HEK293 (cell line): ENCODE results near the gene VAV2.

ENCODE experiments used
- CTCF ChIP-seq: fragments of 450-650 bp; formaldehyde crosslinking; IDR thresholded peaks from 2 replicates; pipeline ENCODE4 v1.5.1; 2016; ENCODE audit warnings: missing biosample characterization, missing genetic modification characterization
- KLF16 ChIP-seq: fragments of 450-650 bp; formaldehyde crosslinking; IDR thresholded peaks from 2 replicates; pipeline ENCODE4 v1.5.1; 2017; ENCODE audit warnings: missing biosample characterization, missing genetic modification characterization
- SP2 ChIP-seq: fragments of 450-650 bp; formaldehyde crosslinking; IDR thresholded peaks from 2 replicates; pipeline ENCODE4 v1.5.1; 2016; ENCODE audit warnings: missing biosample characterization, missing genetic modification characterization
- ZNF175 ChIP-seq: fragments of 450-650 bp; formaldehyde crosslinking; IDR thresholded peaks from 2 replicates; pipeline ENCODE4 v1.5.1; 2016; ENCODE audit warnings: missing biosample characterization, missing genetic modification characterization
- ZNF184 ChIP-seq: fragments of 450-650 bp; IDR thresholded peaks from 2 replicates; pipeline ENCODE4 v1.5.1; 2018; ENCODE audit warnings: missing biosample characterization, mild to moderate bottlenecking, missing genetic modification characterization
- ZNF280D ChIP-seq: fragments of 450-650 bp; formaldehyde crosslinking; IDR thresholded peaks from 2 replicates; pipeline ENCODE4 v1.5.1; 2016; ENCODE audit warnings: missing biosample characterization, missing genetic modification characterization
- ZNF311 ChIP-seq: fragments of 450-650 bp; formaldehyde crosslinking; IDR thresholded peaks from 2 replicates; pipeline ENCODE4 v1.5.1; 2017; ENCODE audit warnings: missing biosample characterization, missing genetic modification characterization, borderline replicate concordance
- ZNF416 ChIP-seq: fragments of 450-650 bp; formaldehyde crosslinking; IDR thresholded peaks from 2 replicates; pipeline ENCODE4 v1.5.1; 2016; ENCODE audit warnings: missing biosample characterization, missing genetic modification characterization
- ZNF580 ChIP-seq: fragments of 450-650 bp; formaldehyde crosslinking; IDR thresholded peaks from 2 replicates; pipeline ENCODE4 v1.5.1; 2016; ENCODE audit warnings: missing biosample characterization, missing genetic modification characterization
- ZNF639 ChIP-seq: fragments of 450-650 bp; formaldehyde crosslinking; IDR thresholded peaks from 2 replicates; pipeline ENCODE4 v1.5.1; 2016; ENCODE audit warnings: missing biosample characterization, missing genetic modification characterization
- ZNF830 ChIP-seq: fragments of 450-650 bp; IDR thresholded peaks from 2 replicates; pipeline ENCODE4 v1.5.0; 2018; ENCODE audit warnings: missing biosample characterization, missing genetic modification characterization, low read depth, mild to moderate bottlenecking, moderate library complexity

- TF ChIP-seq ZNF311 (tag by site-specific recombination): no peak
- no peak for TF ChIP-seq CTCF (tag by site-specific recombination)
- no peak for TF ChIP-seq ZNF416 (tag by site-specific recombination)
- no peak for TF ChIP-seq KLF16 (tag by site-specific recombination)
- TF ChIP-seq ZNF175 (tag by site-specific recombination): no peak
- TF ChIP-seq SP2 (tag by site-specific recombination): no peak
- TF ChIP-seq ZNF184 (tag by site-specific recombination): no peak
- TF ChIP-seq ZNF580 (tag by site-specific recombination): no peak
- no peak for TF ChIP-seq ZNF639 (tag by site-specific recombination)
- TF ChIP-seq ZNF830 (tag by site-specific recombination): no peak
- no peak for TF ChIP-seq ZNF280D (tag by site-specific recombination)
These were observed 274.8 kb downstream of the VAV2 start for GRCh38 chr9:133717113-133718031.
